GM18507 (cell line): Measurements from ENCODE around the gene SUPT3H.
"Not testable (repeated sequence)": the region's sequence is repeated elsewhere in the genome, so short reads cannot be mapped to it uniquely, and the experiment has no call there.

Experiments
- DNase-seq: peaks from one replicate; pipeline ENCODE4 v3.0.0; 2011; ENCODE audit warnings: low read depth; ENCODE audit not compliant: insufficient read length; ENCODE audit errors: extremely low spot score
- FAIRE-seq: peaks from 2 replicates; lab custom pipeline; 2011; peaks lifted over from hg19 to GRCh38; lab: Jason Lieb, UNC

The SUPT3H gene

DNA sequence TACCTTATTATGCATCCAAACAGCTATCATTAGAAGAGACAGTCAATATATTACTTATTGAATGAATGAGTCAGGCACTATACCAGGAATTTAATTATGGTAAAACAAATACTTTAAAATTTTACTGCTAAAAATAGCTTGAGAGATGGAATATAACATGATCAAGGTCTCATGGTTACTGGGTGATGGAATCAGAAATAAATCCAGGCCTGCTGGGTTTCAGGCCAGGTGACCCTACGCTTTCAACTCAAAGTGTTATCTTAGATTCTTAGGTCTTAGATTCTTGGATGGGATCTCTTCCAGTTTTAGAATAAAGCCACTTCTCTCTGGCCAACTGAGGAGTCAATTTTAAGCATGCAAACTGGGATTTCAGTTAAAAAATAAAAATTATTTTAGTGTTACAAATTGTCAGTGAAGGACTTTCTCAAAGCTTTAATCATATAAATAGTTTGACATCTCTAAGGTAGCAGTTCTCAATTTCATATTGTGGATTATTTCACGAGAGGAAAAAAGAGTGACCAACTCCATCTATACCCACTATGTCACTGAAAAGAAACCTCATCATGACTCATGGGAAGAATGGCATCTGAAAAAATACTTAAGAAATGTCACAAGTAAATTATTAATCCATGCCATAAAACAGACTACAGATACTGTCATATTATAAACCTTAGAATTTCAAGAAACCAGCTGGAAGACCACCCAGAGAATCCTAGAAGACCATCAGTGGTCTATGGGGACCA, 333.1 kb downstream of the SUPT3H start:
- DNase-seq, result no peak
- no peak for FAIRE-seq

DNA sequence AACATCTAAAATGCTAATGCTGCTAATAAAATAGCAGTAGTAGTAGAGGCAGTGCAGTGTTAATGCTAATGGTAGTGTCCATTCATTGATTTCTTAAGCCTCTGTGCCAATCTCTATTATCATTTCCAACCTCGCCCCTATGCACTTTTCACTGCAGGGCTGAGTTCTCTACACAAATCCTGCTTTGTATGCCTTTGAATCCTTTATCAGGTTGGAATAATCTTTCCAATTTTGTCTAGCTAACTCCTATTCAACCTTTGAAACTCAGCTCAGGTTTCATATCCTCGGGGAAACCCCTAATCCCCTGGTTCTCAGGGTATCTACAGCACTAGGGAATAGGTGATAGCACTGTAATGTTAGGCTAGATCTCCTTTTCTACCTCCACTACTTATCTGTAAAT, 333.6 kb downstream of the SUPT3H start:
- FAIRE-seq (no peak), DNase-seq (no peak)

DNA sequence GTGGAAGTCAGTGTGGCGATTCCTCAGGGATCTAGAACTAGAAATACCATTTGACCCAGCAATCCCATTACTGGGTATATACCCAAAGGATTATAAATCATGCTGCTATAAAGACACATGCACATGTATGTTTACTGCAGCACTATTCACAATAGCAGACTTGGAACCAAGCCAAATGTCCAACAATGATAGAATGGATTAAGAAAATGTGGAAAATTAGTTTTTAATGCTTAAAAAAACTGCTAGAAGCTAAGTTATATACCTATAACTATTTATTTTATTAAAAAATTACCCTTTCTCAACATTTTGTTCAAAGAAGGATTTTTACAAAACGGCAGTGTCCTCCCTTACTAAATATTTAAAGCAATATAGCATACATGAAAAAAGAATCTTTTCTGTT, 335.1 kb downstream of the SUPT3H start:
- DNase-seq, FAIRE-seq: not testable (repeated sequence)

DNA sequence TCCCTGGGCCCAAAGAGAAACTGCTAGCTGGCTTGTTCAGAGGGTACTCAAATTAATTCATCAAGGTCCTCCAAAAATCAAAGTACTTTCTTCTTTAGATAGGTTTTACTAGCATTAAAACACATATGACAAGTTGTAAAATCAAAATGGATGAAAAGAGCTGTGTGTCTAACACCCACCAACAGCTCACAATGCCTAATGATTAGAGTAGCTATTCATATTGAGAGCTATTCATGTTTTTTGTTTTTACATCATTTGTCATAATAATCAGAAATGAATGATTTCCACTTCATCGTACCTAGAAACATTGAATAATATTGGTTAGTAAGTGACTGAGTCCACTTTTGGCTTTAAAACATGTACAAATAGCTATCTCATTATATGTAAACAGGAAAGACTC, 339.5 kb downstream of the SUPT3H start:
- DNase-seq (no peak), FAIRE-seq (no peak)

DNA sequence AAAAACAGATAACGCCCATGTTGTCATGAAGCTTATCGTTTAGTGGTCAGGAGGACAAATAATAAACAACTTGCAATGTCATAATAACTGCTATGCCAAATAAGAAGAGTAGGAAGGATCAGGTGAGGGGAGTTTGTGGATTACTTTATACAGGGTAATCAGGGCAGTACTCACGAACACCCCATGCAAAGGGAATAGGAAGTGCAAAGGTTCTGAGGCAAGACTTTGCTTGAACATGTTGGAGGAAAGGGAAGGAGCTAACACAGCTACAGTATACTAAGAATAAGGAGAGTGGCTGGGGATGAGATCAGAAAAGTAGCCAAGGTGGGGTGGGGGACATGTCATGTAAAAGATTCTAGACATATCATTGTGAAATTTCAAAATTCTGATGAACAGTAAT, 341.6 kb downstream of the SUPT3H start:
- no peak for DNase-seq
- FAIRE-seq, result no peak

DNA sequence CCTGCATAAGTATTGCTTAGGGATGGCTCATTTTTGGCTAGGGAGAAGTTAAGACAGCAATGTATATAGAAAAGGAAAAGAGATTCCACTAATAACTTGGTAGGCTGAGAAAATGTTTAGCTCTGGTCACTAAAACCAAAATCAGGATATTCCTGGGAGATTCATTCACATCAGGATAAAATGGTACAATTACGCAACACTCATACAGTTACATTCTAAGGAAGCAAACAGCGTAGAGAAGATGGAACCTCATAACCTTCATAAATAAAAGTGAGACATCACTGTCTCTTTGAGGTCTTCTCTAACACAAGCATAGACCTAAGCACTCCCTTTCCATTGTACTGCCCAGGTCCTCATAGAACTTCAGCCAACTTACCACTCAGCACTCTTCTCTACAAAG, 345.3 kb downstream of the SUPT3H start:
- no peak for DNase-seq
- no peak for FAIRE-seq

DNA sequence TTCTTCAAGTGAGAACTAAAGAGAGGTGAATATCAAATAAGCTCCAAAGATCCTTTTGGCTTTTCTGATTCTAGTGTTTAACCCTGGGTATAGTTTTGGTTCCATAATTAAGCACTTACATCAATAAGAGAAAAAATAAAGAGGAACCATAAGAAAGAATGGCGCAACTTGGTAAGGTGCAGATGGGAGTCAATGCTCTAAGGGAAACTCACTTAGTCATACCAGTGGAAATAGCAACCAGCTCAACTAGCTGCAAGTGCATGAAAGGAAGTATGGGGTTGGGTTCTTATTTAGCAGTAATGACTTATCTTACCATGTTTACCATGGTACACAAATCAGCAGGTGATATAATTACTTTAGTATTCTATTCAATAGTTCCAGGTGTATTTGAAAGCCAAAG, 346.1 kb downstream of the SUPT3H start:
- FAIRE-seq (no peak), DNase-seq (no peak)

DNA sequence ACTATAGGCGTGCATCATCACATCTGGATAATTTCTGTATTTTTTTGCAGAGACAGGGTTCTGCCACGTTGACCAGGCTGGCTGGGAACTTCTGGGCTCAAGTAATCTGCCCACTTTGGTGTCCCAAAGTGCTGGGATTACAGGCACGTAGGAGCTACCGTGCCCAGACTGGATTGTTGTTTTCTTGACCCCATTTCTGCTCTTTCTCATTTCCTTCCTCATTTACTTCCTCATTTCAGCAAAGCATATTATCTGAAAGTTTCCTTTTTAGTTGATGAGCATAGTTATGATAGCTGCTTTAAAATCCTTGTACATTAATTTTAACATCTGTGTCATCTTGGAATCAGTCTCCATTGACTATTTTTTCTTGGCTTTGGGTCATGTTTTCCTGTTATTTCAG, 350.6 kb downstream of the SUPT3H start:
- FAIRE-seq (no peak), DNase-seq (no peak)

DNA sequence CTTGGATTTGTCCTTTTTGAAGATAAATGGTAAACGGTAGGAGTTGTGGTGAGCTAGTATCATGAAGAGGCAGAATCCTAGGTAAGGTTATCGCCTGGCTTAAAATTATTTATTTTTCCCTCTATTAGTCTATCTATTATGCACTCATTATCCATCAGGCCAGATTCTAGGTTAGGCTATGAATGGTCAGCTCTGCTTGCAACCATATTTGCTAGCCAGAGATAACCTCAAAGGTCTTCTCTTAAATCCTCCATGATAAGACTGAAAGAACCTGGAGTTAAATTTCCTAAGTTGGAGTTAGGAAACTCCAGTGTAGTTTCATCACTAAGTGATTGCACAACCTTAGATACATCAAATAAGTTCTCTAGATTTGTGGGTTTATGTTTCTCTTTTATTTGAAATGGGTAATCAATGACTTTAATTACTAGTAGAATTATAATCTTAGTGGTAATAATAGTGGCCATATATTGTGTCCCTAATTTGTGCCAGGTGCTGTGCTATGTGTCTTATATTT, 351.7 kb downstream of the SUPT3H start:
- FAIRE-seq, result no peak
- DNase-seq, result no peak

DNA sequence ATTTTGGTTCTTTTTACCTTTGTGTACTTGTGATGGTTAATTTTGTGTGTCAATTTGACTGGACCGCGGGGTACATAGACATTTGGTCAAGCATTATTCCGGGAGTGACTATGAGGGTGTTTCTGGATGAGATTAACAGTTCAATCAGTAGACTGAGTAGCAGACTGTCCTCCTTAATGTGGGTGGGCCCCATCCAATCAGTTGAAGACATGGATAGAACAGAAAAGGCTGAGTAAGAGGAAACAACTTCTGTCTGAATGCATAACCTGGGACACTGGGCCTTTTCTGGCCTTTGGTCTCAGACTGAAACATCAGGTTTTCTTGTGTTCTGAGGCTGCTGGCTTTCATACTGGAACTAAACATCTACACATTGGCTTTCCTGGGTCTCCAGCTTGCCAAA, 353.1 kb downstream of the SUPT3H start:
- FAIRE-seq (no peak), DNase-seq (no peak)

DNA sequence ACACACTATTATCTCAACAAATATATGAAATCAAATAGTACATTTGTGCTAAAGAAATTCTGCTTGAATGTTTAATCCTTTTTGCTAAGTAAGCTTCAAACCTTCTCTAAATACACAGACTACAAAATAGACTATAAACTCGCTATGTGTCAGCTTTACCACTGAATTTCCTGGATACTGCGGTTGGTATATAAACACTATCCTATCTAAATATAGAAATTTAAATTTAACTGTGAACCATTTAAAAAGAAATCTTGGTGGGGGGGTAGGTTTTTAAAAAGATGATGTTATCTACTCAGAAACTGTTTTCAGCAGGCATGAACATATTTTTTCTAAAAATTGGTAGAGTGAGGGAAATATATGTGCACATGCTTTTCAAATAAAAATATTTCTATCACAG, 356.1 kb downstream of the SUPT3H start:
- FAIRE-seq, result no peak
- no peak for DNase-seq

DNA sequence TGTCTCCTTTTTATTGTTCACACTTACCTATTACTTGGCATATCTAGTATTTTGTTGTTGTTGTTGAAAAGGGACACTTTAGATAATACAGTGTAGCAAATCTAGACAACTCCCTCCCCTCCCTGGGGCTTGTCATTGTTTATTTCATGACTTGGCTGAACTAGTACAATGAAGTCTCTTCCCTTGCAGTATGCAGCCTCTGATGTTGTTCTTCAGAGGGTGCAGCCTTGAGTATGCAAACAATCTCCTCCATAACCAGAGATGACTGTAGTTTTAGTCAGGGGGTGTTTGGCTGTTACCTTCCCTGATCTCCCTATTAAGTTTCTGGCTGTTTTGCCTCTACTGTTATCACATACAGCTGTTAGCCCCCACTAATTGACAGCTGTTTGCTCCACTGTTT, 365.0 kb downstream of the SUPT3H start:
- FAIRE-seq (no peak), DNase-seq (no peak)

DNA sequence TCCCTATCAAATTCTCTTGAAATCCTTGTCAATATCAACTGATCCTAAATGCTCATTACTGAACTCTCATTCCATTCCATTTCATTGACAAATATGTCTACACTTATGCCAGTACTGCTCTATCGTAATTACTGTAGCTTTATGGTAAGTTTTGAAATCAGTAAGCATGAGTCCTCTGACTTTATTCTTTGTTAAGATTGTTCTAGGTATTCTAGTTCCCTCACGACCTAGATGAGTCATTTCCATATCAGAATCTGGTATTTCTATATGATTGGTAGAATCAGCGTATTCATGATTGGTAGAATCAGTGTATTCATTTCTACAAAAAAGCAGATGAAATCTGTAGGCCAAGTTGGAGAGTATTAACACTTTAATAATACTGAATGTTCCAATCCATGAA, 368.2 kb downstream of the SUPT3H start:
- no peak for FAIRE-seq
- DNase-seq, result no peak

DNA sequence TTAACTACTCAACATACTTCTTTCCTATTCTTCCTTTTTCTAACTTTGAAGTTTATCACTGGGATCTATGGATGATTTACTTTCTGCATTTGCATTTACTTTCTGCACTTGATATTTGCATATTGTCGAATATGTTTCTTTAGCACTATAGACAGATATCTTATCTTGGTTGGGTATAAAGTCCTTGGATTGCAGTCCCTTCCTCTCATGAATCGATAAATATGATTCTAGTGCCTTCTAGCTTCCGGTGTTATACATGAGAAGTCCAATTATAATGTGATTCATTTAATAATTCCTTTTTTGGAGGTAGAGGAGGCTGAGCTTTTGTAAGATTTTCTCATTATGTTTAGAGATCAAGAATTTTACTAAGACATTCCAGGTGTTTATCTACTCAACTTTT, 370.8 kb downstream of the SUPT3H start:
- FAIRE-seq, result no peak
- no peak for DNase-seq

DNA sequence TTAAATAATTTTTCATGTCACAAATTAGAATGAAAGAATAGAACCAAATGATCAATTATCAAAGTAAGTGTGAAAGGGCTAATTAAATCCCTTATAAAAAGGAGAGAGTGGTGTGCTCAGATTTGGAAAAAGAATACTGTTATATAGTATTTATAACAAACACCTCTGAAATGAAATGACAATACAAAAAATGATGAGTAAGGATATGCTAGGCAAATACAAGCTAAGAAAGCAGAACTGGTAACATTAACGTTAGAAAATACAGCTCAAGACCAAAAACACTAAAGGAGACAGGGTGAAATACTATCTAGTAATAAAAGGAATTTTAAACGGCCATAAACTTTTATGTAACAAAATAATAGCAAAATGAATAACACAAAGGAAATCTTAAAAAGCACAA, 373.8 kb downstream of the SUPT3H start:
- FAIRE-seq, result no peak
- no peak for DNase-seq

DNA sequence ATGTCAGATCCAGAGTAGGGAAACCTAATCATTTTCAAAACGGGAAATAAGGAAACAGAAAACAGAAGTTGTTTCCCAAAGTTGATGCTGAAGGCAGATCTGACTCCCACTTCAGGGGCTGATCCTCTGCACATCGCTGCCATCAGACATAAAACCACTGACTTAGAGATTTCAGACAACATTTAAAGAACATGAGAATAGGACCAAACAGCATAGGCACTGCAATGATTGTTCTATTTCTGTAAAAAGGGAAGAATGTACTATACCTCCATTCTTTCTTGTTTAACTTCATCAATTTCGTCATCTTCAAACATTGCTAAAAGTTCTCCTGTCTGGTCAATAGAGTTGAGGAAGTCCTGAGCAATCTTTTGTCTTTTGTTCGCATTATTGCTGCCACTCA, 374.3 kb downstream of the SUPT3H start:
- FAIRE-seq (no peak), DNase-seq (no peak)

DNA sequence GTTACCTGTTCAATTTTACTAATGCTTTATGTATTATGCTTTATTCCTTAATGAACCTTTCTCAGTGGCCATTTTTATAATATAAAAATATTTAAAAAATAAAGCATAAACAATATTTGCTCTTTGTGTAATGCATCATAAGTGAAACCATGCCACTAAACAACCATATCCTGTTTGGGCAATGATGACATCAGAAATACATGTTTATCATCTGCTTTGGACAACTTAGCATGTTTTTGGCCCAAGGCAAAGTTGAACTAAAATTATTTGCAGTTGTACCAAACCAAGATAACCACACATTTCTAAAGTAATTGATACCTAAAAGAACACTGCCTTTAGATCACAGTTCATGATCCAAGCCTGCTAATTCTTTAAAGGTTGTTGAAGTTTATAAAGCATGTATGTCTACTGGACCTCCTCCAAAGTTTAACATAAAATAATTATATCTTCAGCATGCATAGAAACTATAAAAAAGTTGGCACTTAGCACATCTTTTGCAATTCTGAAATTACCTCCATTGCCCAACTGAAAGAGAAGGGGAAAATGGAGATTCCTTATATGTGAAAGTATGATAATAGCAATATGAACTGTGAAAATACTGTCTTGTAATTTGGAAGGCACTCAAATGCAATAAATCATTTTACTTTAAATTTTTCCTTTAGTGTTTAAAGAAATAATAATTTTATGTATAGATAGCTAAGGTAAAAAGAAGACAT, 375.2 kb downstream of the SUPT3H start:
- DNase-seq (no peak), FAIRE-seq (no peak)

DNA sequence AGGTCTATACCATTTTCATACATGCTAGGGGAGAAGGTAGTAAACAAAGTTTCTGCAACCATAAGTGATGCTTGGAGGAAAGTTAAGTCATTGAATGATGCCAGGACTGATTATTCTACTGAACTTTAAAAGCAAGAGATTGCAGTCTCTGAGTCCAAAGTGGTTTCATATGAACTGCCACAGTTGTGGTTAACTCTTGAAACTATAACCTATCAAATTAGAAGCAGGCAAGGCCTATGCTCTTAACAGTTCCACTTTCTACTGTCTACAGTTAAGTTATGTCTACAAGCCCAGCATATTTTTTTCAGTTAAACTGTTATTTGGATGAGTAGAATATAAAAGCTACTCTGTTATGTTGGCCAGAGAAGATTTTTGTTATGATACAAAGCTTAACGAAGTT, 376.1 kb downstream of the SUPT3H start:
- FAIRE-seq (peak; percentile 86), DNase-seq (peak; percentile 2)

DNA sequence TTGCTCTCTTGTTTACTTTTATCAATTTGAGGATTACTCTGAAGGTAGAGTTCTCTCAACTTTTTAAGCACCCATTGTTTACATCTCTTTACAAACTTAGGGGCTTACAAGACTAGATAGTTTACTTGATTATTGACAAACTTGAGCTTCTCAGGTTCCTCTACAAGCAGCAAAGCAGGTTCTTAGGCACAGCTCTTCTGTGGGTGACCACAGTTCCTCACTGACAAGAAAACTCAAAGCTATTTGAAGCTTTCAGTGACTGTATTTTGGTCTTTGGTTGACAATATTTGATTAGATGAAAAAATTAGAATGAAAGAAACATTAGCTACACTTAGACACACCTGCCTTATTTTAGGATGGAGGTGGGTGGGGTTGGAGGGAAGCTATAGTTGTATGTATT, 376.9 kb downstream of the SUPT3H start:
- DNase-seq (no peak), FAIRE-seq (peak; percentile 29)

DNA sequence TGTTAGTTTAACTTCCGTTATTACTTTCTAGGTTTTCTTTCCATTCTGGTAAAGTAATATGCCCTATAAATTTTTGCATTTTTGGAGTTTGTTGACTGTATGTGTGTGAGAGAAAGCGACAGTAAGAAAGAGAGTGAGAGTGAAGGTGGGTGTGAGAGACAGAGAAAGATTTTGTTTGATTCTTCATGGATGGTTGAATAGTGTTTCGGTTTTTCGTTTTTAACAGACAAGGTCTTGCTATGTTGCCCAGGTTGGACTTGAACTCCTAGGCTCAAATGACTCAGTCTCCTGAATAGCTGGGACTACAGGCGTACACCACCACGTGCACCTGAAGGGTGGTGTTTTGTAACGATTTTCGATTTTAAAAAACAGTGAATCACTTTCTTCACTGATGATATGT, 378.7 kb downstream of the SUPT3H start:
- DNase-seq (no peak), FAIRE-seq (peak; percentile 21)

DNA sequence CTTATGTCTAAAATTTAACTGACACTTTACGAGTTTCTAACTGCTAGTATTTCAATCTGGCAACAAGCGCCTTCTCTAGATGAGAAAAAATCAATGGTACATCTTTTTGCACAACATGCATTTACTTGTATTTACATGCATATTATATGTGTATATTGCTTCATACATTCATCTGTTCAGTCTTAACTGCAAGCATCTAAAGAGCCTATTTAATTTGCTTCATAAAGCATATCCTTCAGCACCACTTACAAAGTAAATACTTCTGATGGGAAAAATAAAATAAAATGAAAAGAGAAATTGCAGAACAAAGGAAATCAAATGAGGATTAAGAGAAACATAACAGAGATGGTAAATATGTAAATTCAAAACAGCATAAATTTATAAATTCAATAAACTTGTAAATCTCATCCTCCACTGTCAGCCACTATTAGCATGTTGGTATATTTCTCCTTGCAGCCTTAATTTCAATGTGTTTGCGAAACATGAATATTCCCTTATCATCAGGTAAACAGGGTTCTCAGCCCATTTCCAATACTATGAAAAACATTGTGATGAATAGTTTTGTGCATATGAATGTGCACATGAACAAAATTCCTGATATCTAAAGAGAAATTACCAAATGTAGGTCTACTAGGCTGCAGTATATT, 382.1 kb downstream of the SUPT3H start:
- FAIRE-seq (no peak), DNase-seq (no peak)
